CD14-positive monocyte (primary cell): Measurements from ENCODE around the gene KIAA0513. TPM values are rescaled to one million over a fixed set of nuclear protein-coding genes. Genes with fewer than 3 reads are reported as not detected.

Source experiments
- DNase-seq, 3 donors: peaks; one replicate each; pipeline ENCODE4 v3.0.0-alpha.2; 2011 to 2022
- H2AFZ ChIP-seq: 2 replicates; pipeline ENCODE4 v1.6.0; 2012; ENCODE audit warnings: mild to moderate bottlenecking, low read depth, low read length, inconsistent platforms; ENCODE audit not compliant: insufficient read depth, poor library complexity, severe bottlenecking
- H3K27ac ChIP-seq, 2 donors: 1 replicate in 1 of 2; 2 replicates in 1 of 2; pipeline ENCODE4 v1.5.1; 2012 to 2013; ENCODE audit warnings: low read length in 2 of 2, control low read depth in 1 of 2, inconsistent platforms in 1 of 2, low read depth in 1 of 2, mild to moderate bottlenecking in 1 of 2
- H3K27me3 ChIP-seq, 2 donors: one replicate each; pipeline versions ENCODE4 v1.6.0 to v1.6.1; 2011 to 2013; ENCODE audit warnings: low read length in 2 of 2; ENCODE audit not compliant: control insufficient read depth in 2 of 2, insufficient read depth in 2 of 2
- H3K36me3 ChIP-seq, 2 donors: replicated peaks in 1 of 2; 1 replicate in 1 of 2; 2 replicates in 1 of 2; pipeline versions ENCODE4 v1.5.1 to v1.6.1; 2012 to 2013; ENCODE audit warnings: low read length in 2 of 2, control low read depth in 1 of 2, inconsistent platforms in 1 of 2, mild to moderate bottlenecking in 1 of 2; ENCODE audit not compliant: insufficient read depth in 2 of 2, control insufficient read depth in 1 of 2
- H3K4me1 ChIP-seq, 2 donors: 1 replicate in 1 of 2; 2 replicates in 1 of 2; pipeline versions ENCODE4 v1.5.1 to v1.6.1; 2012 to 2013; ENCODE audit warnings: low read length in 2 of 2, control low read depth in 1 of 2, inconsistent platforms in 1 of 2, mild to moderate bottlenecking in 1 of 2, moderate library complexity in 1 of 2; ENCODE audit not compliant: insufficient read depth in 2 of 2, control insufficient read depth in 1 of 2
- H3K4me2 ChIP-seq: replicated peaks from 2 replicates; pipeline ENCODE3; 2012; ENCODE audit warnings: low read length, moderate library complexity, mild to moderate bottlenecking; ENCODE audit not compliant: poor library complexity, severe bottlenecking; ENCODE audit errors: extremely low read depth
- H3K4me3 ChIP-seq, 3 experiments: fragments of 200-600 bp in 1 of 3; sonication (generic) in 1 of 3; replicated peaks in 1 of 3; 1 replicate in 2 of 3; 2 replicates in 1 of 3; pipeline ENCODE4 v1.5.1; 2011 to 2013; ENCODE audit warnings: low read length in 3 of 3, mild to moderate bottlenecking in 3 of 3, control low read depth in 2 of 3, low read depth in 2 of 3, inconsistent platforms in 1 of 3, moderate library complexity in 1 of 3
- H3K79me2 ChIP-seq: 2 replicates; pipeline ENCODE4 v1.6.0; 2012; ENCODE audit warnings: mild to moderate bottlenecking, control low read depth, inconsistent platforms, low read length, moderate library complexity; ENCODE audit not compliant: insufficient read depth
- H3K9ac ChIP-seq: 2 replicates; pipeline ENCODE4 v1.6.0; 2017; ENCODE audit warnings: low read length, mild to moderate bottlenecking; ENCODE audit not compliant: insufficient read depth, poor library complexity, severe bottlenecking
- H3K9me3 ChIP-seq, 2 donors: replicated peaks in 1 of 2; 1 replicate in 1 of 2; 2 replicates in 1 of 2; pipeline versions ENCODE4 v1.5.1 to v1.6.1; 2012 to 2013; ENCODE audit warnings: low read length in 2 of 2, control low read depth in 1 of 2; ENCODE audit not compliant: control insufficient read depth in 1 of 2, insufficient read depth in 1 of 2
- H4K20me1 ChIP-seq: 2 replicates; pipeline ENCODE4 v1.6.0; 2012; ENCODE audit warnings: mild to moderate bottlenecking, low read length, control low read depth, moderate library complexity; ENCODE audit not compliant: insufficient read depth
- H3K27ac Mint-ChIP-seq, 7 donors: one replicate each; pipeline ENCODE4 v1.8.0; 2020; ENCODE audit warnings: mild to moderate bottlenecking in 7 of 7, mixed read lengths in 7 of 7, moderate library complexity in 6 of 7, inconsistent platforms in 2 of 7
- H3K27me3 Mint-ChIP-seq, 3 donors: one replicate each; pipeline ENCODE4 v1.8.0; 2021 to 2022; ENCODE audit warnings: low read depth in 3 of 3, mild to moderate bottlenecking in 3 of 3, mixed read lengths in 3 of 3, moderate library complexity in 3 of 3, inconsistent platforms in 1 of 3
- H3K36me3 Mint-ChIP-seq, 2 donors: one replicate each; pipeline ENCODE4 v1.8.0; 2020; ENCODE audit warnings: mixed read lengths in 2 of 2, inconsistent platforms in 1 of 2, mild to moderate bottlenecking in 1 of 2
- H3K4me1 Mint-ChIP-seq: one replicate; pipeline ENCODE4 v1.8.0; 2020; ENCODE audit warnings: mild to moderate bottlenecking, mixed read lengths
- H3K4me3 Mint-ChIP-seq, 2 donors: one replicate each; pipeline ENCODE4 v1.8.0; 2020; ENCODE audit warnings: mild to moderate bottlenecking in 2 of 2, mixed read lengths in 2 of 2, moderate library complexity in 1 of 2
- H3K9me3 Mint-ChIP-seq, 7 donors: one replicate each; pipeline ENCODE4 v1.8.0; 2020 to 2022; ENCODE audit warnings: mixed read lengths in 7 of 7, mild to moderate bottlenecking in 6 of 7, moderate library complexity in 6 of 7, inconsistent platforms in 2 of 7
- CTCF ChIP-seq: fragments of 200-600 bp; IDR thresholded peaks from one replicate; pipeline ENCODE4 v1.8.0; 2022; ENCODE audit warnings: antibody characterized with exemption, mild to moderate bottlenecking
- WGBS: methylation state at CpG from one replicate; pipeline ENCODE4 v1.1.5; 2013; ENCODE audit warnings: missing lambda C conversion rate; ENCODE audit not compliant: insufficient coverage; 5-methylcytosine and 5-hydroxymethylcytosine counted together
- intact Hi-C, 2 donors: fragments of 100-400 bp; cut with micrococcal nuclease; formaldehyde crosslinking; loops; one replicate each; pipeline versions ENCODE4 v1.15.0 to v1.15.1; 2023
- polyA plus RNA-seq, 3 donors: library from polyadenylated mRNA; depleted of rRNA in 1 of 3; unstranded in 2 of 3; stranded (reverse) in 1 of 3; fragments of 300-500 nt in 2 of 3; fragments of >200 nt in 1 of 3; fragmentation: Illumina TruSeq in 2 of 3; gene quantifications; 1 replicate in 2 of 3; 2 replicates in 1 of 3; pipeline ENCODE4 v1.2.3, GENCODE V29; 2012 to 2021

Gene KIAA0513
- polyA plus RNA-seq, 3 donors, result 21.4 to 77.5 (median 32.7) TPM

GRCh38 chr16:85048921-85049562 is 21.4 kb downstream of the KIAA0513 start:
- Mint-ChIP-seq H3K36me3 (peaks cover 65 to 85% of the 10 kb centered on the region in 2 donors), H3K9me3 (peaks cover 0 to 6% (median 0%) of the 10 kb centered on the region in 7 donors), H3K27ac (peak overlapping the region in 1 of 7 donors; percentile 65), H3K4me1 (peaks cover 74% of the 10 kb centered on the region), H3K27me3 (peaks cover 0 to 4% (median 2%) of the 10 kb centered on the region in 3 donors), H3K4me3 (no peak overlapping the region)
- no peak for DNase-seq
- Histone ChIP-seq H3K4me1 (peaks cover 64 to 83% of the 10 kb centered on the region in 2 donors), H3K36me3 (peaks cover 27 to 53% of the 10 kb centered on the region in 2 donors), H3K27me3 (no peaks in the 10 kb centered on the region), H3K9me3 (no peaks in the 10 kb centered on the region), H3K9ac (no peak overlapping the region), H3K4me3 (no peak overlapping the region), H4K20me1 (peaks cover 85% of the 10 kb centered on the region), H3K79me2 (peaks cover 96% of the 10 kb centered on the region), H3K4me2 (no peak overlapping the region), H3K27ac (no peak overlapping the region), H2AFZ (no peak overlapping the region)
- intact Hi-C loops, result no loop called here
- 85% methylated on average over 9 of the region's 17 CpGs for WGBS
- TF ChIP-seq CTCF, result no peak

- Histone ChIP-seq H3K4me3 (no peak overlapping the region), H3K9ac (no peak overlapping the region), H3K4me2 (no peak overlapping the region), H3K27ac (no peak overlapping the region), H4K20me1 (peaks cover 83% of the 10 kb centered on the region), H2AFZ (no peak overlapping the region), H3K79me2 (peaks cover 97% of the 10 kb centered on the region), H3K27me3 (no peaks in the 10 kb centered on the region), H3K9me3 (no peaks in the 10 kb centered on the region), H3K36me3 (peaks cover 24 to 46% of the 10 kb centered on the region in 2 donors), H3K4me1 (peaks cover 72 to 91% of the 10 kb centered on the region in 2 donors)
- Mint-ChIP-seq H3K27ac (peak overlapping the region in 2 of 7 donors; percentile 35 to 62), H3K36me3 (peaks cover 62 to 78% of the 10 kb centered on the region in 2 donors), H3K27me3 (peaks cover 0 to 3% (median 2%) of the 10 kb centered on the region in 3 donors), H3K9me3 (peaks cover 0 to 6% (median 0%) of the 10 kb centered on the region in 7 donors), H3K4me3 (peak overlapping the region in 1 of 2 donors; percentile 46), H3K4me1 (peaks cover 82% of the 10 kb centered on the region)
- no peak for TF ChIP-seq CTCF
- intact Hi-C loops, result no loop called here
- WGBS, result 96% methylated on average over 10 of the region's 15 CpGs
- no peak for DNase-seq
Observed at GRCh38 chr16:85049706-85050305, 22.2 kb downstream of the KIAA0513 start.
